Measurements from ENCODE around the gene TRABD2A.
A peak's percentile ranks its signal among the peaks of the same experiment; 100 is the strongest.

The TRABD2A gene

DNA sequence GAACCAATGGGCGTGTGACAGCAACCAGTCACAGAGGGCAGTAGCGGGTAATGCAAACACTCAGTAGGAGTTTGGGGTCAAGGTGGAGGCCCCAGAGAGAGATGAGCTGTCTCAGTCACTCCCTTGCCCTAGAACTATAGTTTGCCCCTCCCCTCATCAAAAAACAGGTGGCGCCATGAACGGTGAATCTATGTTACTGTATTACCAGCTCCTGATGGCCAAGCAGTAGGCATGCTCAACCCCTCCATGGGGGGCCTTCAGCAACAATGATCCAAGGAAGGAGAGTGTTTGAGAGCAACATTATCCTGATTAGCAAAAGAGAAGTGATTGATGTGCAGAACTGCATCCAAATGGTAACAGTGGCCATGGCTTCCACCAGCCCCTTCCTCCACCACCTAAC, 30.4 kb downstream of the TRABD2A start:
- no peak for DNase-seq (ENCODE audit: low read depth)

- peak; percentile 31 for DNase-seq (ENCODE audit: low read depth)
These were observed 31.5 kb downstream of the TRABD2A start for GRCh38 chr2:84849271-84849952.

GRCh38 chr2:84847326-84848050, 33.4 kb downstream of the TRABD2A start:
- no peak for DNase-seq (ENCODE audit: low read depth)

DNA sequence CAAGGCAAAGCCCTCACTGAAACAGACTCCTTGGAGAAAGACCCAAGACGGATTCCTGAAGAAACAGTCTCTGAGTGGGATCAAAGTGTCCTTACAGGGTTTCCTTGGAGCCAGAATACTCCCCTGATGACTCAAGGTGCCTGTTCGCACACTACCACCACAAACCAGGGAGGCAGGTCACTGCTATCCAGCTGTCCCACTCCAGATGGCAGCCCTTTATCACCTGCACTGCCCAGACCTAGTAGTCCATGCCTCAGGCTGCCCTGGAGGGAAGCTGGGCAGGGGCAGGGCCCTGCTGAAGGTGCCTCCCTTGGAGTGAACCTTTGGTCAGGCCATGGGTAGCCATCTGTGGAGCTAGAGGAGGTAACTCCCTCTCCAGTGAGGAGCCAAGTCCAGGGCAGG, 34.1 kb downstream of the TRABD2A start:
- no peak for DNase-seq (ENCODE audit: low read depth)

DNA sequence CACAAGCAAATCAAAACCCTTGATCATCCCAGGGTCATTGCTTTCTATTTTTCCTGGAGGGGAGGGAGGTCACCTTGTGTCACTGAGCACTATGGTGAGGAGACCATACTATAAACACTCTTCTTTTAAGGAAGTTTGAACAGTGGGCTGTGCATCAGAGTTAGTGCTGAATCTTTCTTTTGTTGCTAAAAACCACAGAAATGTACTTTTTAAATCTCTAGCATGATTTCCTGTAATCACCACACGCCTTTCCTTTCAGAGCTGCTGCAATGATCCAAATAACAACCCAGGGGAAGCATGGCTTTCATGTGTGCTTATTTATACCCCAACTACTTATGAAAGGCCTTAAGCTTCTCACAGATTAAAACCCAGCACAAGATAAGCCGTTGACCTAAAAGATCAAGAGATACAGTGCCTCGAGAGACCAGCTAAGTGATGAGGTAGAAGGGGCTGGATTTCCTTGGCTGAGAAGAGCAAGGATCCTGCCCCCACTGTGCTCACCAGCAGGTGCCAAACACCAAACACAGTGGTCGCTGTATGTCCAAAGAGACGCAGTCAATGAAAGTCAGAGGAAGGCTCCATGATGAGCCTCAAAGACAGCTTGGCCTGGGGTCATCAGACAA, 34.7 kb downstream of the TRABD2A start:
- DNase-seq (ENCODE audit: low read depth): peak; percentile 20

GRCh38 chr2:84844141-84844540, 36.7 kb downstream of the TRABD2A start:
- no peak for DNase-seq (ENCODE audit: low read depth)

DNA sequence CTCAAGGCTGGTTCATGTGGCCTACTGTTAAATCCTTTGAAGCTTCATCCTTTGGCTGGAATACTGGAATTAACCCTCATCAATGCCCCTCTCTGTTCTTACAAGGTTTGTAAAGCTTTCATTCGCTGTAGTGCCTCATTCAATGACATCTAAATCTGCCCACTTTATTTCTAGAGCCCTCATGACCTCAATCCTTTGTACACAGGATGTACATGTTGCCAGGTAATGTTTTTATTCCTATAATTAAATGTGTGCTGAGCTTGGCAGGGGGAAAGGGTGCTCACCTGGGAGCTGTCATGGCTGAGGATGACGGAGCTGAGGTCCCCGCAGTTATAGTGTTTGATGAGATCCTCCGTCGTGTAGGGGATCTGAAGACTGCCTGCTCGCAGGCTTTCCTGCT, 39.3 kb downstream of the TRABD2A start:
- DNase-seq (ENCODE audit: low read depth): no peak

DNA sequence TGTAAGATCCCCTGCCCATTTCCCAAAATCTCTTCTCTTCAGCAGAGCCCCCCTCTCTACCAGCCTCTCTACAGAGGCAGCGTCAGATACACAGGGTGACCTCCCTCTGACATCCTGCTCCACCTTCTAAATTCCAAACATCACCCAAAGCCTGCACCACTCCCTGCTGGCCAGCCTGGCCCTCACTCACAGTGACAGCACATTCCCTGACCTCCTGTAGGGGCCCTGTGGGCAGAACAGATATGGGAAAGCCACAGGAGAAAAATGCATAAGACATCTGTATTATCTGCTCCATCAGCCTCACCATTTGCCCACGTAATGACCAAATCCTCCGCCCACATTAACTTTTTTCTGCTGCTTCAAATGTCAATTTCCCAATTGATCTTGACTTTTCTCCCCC, 40.6 kb downstream of the TRABD2A start:
- no peak for DNase-seq (ENCODE audit: low read depth)

- DNase-seq (ENCODE audit: low read depth): no peak
These were observed 41.0 kb downstream of the TRABD2A start for GRCh38 chr2:84839851-84840250.

DNA sequence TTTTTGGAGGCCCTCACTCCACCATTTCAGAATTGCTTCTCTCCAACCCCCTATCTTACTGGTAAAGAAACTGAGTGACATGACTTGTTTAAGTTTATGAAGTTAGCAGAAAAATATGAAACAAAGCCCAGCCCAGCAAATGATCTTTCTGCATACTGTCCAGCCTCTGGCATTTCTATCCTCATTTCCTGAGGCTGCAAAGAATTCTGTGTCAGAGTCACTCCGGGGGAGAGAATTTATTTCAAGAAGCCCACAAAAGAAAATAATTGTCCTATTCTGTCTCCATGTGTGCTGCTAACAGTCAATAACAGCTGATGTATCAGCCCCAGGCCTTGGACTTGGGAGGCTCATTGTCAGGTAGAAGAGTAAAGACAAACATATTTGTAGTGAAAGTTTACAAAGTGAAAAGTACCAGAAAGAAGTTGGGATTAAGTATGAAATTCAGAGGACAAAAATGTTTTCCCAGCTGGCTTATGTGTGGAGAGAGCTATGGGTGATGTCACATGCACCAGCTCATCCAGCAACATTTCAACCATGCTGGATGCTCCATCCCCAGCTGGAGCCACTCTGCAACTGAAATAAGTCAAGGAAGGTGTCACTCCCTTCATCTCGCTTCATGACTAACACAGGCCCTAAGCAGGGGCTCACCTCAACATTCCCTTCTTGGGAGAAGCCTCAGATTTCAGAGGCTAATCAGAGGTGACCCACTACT, 42.3 kb downstream of the TRABD2A start:
- no peak for DNase-seq (ENCODE audit: low read depth)

DNA sequence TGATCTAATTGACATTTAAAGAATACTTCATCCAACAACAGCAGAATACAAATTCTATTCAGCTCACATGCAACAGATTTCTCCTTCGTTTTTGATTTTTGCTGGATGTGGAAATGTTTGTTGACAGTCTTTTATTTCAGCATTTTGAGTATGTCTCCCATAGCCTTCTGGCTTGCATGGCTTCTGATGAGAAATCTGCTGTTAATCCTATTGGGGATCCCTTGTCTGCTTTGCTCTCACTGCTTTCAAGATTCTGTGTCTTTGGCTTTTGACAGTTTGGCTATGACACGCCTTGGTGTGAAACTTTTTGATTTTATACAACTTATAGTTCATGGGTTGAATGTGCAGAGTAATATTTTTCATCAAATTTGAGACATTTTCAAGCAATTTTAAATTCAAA, 44.7 kb downstream of the TRABD2A start:
- DNase-seq (ENCODE audit: low read depth): no peak

DNA sequence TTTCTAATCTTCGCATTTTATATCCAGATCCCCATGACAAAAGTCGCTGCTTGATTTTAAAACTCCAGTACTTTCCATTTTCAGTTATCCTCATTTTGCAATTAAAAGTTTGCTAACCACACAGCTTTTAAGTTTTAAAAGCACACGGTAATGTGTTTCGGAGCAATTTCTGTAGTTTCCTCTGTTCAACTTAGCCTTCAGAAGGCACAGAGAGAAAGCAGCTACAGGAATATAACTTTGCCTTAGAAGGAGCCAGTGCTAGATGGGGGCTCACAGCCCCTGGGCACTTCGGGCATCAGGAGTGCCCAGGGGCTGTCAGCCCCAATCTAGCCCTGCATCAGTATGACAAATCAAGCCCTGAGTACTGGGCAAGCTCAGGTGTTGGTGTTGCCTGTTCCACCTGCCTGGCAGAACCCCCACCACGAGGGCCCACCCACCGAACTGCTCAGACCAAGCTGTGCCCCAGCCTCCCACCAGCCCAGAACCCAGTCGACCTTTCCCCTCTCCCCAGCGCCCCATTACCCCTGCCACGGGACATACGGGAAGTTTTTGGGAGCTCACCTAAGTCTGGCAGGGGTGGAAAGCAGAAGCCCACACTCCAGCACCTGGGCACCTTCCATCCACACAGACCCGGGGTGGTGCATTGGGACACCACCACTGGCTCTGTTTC, 47.3 kb downstream of the TRABD2A start:
- DNase-seq (ENCODE audit: low read depth): no peak

GRCh38 chr2:84832772-84833461, 48.0 kb downstream of the TRABD2A start:
- DNase-seq (ENCODE audit: low read depth): no peak

GRCh38 chr2:84830758-84831500, 50.0 kb downstream of the TRABD2A start:
- no peak for DNase-seq (ENCODE audit: low read depth)

GRCh38 chr2:84830095-84830494, 50.8 kb downstream of the TRABD2A start:
- no peak for DNase-seq (ENCODE audit: low read depth)

GRCh38 chr2:84829693-84830092, 51.2 kb downstream of the TRABD2A start:
- no peak for DNase-seq (ENCODE audit: low read depth)

GRCh38 chr2:84827978-84828575, 52.8 kb downstream of the TRABD2A start:
- no peak for DNase-seq (ENCODE audit: low read depth)

DNA sequence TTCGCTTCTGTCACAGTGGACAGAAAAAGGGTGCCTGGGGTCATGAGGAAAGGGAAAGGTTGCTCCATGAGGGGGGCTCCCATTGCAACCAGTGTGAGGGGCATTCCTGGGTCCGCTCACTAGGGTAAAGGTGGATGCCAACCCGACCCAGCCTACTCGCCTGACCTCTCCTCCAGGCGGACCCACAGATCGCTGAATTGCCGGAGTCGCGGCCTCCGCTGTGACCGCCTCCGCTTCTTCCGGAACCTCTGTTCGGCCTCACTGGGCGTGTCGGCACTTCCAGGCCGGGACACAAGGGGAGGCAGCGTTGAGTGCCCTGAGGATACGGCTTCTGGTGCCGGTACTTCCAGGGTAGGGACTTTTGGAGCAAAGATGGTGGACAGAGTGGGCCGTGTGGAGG, 57.1 kb downstream of the TRABD2A start:
- no peak for DNase-seq (ENCODE audit: low read depth)

- no peak for DNase-seq (ENCODE audit: low read depth)
These were observed 57.7 kb downstream of the TRABD2A start for GRCh38 chr2:84823229-84823628.

- no peak for DNase-seq (ENCODE audit: low read depth)
These were observed 59.1 kb downstream of the TRABD2A start for GRCh38 chr2:84821806-84822205.

All from activated gamma-delta T cell treated with anti-CD3 and anti-CD28 coated beads, Interleukin-2, amount 50 U/mL, for 16 hours (primary cell).